Left colon (tissue), 2 donors: ENCODE data around the gene AMMECR1. TPM values are rescaled to one million over a fixed set of nuclear protein-coding genes. Genes with fewer than 3 reads are reported as not detected.
"Not testable (repeated sequence)": the region's sequence is repeated elsewhere in the genome, so short reads cannot be mapped to it uniquely, and the experiment has no call there.

Experiments used
- ATAC-seq: fragments of 200-7000 bp; cut with Tn5 transposase; one replicate; pipeline ENCODE4 v1.9.1; 2020; ENCODE audit warnings: mild to moderate bottlenecking, moderate library complexity
- DNase-seq, 2 donors: peaks; one replicate each; pipeline ENCODE4 v3.0.0-alpha.2; 2020
- intact Hi-C, 2 donors: fragments of 100-400 bp; cut with DNase I in 1 of 2; cut with micrococcal nuclease in 1 of 2; formaldehyde crosslinking; loops; one replicate each; pipeline versions ENCODE4 v1.11.2 to v1.14.0; 2022; cut with DNase I, micrococcal nuclease
- total RNA-seq, 2 donors: library from RNA; stranded (reverse); fragmentation: NEBNext Ultra II Directional; extraction: Animal tissue kit (Norgen Biotek cat#: 25700); gene quantifications; one replicate each; pipeline ENCODE4 v1.2.1, GENCODE V29; 2021
- donor health status: DM: no; HTN: no; CAD: no.
- donor health status: DM: yes; HTN: yes; CAD: no.

AMMECR1 gene
- total RNA-seq, 2 donors from 2014 or later, result 7.5 to 9.7 TPM

DNA sequence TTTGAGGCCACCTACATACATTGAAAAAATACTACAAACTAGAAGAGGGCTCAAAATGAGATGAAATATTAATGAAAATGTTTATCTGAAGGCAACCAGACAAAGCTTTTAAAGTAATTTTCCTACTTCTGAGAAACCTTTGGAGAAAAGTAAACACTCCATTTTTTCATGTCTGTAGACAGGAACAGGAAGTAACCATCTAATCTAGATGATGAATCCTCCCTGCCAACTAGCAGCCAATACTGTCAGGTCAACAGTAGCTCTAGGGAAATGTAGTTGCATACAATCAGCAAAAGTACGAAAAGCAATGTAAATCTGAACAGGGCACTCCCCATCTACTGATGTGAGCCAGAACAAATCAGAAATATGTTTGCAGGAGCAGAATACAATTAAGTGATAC is 49.0 kb downstream of the AMMECR1 start:
- no peak for DNase-seq
- intact Hi-C loops, result no loop called here
- ATAC-seq, result peak; percentile 52

DNA sequence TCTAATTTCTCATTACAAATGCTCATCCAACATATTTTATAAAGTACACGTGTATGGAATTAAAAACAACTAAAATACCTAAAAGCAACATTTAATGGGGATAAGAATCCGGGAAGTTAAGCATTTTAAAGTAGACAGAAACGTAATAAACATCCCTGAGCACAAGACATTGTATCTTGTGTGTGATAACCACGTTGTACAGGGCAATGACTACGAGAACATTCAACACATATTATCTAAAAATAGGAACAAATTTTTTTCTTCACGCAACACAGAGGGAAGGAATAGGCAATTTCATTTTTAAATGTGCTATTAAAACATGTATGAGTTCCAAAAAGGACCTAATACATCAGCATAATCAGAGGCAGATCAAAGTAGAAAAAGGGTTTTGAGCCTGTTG is 49.5 kb downstream of the AMMECR1 start:
- no peak for ATAC-seq
- intact Hi-C loops, result no loop called here
- no peak for DNase-seq

DNA sequence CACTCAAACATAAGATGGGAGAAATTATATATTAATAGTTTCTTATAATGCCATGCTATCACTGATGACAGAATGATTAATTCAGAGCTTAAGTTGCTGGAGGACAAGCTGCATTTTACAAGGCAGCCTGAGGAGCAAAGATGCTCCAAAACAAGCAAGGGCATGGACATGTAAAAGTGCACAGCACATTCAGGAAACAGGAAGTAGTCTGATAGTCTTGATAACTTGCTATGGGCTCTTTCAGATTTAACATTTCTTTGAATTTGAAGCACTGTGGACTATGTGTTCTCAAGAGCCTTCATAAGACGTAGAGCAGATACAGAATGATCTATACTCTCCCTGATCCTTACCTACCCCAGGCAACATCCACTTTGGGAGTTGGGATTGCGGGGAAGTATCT is 50.0 kb downstream of the AMMECR1 start:
- DNase-seq (no peak), ATAC-seq (no peak)
- intact Hi-C loops, result no loop called here

DNA sequence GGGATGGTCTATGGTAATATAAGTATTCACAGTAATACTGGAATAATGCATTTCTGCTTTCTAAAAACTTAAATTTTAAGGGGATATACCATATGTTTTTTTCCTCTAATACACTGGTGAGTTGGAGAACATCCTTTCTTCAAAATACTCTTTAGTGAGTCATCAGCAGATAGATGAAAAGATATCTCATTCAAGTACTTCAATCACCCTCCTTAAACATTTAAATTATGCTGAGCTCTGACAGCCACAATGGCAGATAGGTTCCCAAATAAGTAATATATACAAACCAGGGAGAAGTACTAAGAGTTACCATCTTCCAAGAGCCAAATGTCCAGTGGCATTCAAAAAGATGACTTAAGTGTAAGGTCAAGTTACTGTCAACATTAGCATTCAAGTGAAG is 52.2 kb downstream of the AMMECR1 start:
- intact Hi-C loops, result no loop called here
- ATAC-seq (no peak), DNase-seq (no peak)

DNA sequence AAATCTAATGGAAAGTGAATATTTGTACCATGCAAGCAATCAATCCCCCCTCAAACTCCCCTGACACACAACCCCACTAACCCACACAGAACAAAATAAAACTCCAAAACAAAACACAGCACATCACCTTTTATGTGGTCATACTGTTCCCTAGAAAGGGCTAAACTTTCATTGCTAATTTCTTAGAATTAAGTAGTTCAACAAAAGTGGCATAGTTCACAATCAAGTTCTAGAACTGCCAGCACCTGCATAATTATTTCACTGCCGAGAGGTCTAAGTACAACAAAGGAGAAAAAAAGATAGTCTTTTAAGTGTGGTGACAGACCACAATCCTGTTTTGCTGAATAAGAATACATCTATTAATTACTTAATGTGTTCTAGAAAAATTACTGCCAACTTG is 58.8 kb downstream of the AMMECR1 start:
- ATAC-seq (no peak), DNase-seq (no peak)
- intact Hi-C loops, result no loop called here

DNA sequence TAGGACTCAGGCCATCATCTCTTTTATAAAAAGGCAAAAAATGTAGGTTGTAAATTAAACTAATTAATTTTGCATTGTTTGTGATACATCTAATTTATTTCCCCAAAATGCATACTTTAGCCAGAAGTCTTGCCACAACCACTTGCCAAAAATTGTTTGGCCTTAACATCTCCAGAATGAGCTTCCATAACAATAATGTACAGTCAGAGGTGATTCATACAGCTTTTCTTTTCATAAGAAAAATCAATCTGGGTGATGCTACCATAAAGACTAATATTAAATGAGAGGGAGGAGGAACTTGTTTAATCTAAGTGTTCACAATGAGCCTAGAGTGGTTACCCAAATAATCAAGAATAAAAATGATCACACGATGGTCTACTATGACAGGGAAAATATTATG is 59.3 kb downstream of the AMMECR1 start:
- no peak for DNase-seq
- intact Hi-C loops, result no loop called here
- ATAC-seq, result no peak

DNA sequence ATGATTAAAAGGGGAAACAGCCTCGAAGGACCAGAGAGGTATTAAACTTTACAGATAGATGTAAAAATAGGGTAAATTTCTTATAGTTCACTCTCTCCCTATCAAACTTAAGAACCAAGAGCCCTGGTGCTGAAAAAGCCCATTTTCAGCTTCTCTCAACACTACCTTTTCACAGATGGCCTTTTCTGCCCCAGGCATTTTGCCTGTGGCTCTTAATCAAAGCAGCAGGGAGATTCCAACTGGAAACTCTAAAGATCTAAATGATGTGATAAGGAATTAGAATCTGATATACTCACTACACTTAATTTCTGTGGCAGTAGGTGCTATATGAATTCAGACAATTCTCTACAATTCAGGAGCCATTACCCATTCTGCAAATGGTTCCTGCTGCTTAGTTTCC is 60.0 kb downstream of the AMMECR1 start:
- ATAC-seq (no peak), DNase-seq (no peak)
- intact Hi-C loops, result no loop called here

DNA sequence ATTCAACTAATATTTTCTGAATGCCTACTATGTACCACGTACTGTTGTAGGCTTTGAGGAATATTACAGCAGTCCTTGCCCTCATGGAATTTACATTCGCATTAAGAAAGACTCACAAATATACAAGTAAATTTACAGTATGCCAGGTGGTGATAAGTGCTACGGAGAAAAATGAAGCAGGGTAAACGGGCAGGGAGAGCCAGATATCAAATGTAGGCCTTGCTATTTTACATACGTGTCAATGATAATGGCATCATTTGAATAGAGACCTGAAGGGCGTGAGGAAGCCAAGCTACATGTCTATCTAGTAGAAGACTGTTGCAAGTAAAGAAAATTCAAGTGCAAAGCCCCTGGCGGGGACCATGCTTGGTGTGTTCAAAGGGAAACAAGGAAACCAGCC is 65.2 kb downstream of the AMMECR1 start:
- no peak for DNase-seq
- intact Hi-C loops, result no loop called here
- ATAC-seq, result no peak

DNA sequence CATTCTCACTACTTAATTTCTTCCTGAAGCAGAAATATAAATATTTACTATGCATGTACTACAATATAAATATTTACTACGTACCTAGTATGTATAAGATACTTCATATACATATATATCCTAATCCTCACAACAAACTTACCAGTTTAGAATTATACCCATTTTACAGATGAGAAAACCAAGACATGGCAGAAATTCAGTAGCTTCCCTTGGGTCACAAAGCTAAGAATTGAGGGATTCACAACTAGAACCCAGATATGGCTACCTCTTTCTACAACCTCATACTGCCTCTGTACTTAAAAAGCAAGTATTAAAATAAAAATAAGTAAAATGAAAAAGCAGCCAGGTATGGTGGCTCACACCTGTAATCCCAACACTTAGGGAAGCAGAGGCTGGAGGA is 65.9 kb downstream of the AMMECR1 start:
- intact Hi-C loops, result no loop called here
- no peak for ATAC-seq
- no peak for DNase-seq

DNA sequence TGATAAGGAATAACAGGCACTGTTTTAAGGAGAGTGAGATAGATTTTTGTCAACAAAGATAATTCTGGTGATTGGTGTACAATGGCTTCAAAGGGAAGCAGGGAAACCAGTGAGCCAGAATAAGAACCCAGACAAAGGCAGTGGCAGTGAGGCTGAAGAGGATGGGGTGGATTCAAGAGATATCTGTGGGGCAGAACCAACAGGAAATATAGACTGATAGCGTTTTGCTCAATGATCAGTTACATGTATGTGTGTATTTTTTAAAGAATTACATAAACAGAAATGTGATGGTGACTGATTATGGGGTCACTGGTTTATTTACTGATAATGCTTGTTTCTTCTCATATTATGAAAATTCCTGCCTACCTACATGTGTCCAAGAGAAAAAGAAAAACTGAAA is 66.4 kb downstream of the AMMECR1 start:
- ATAC-seq, result no peak
- DNase-seq, result no peak
- intact Hi-C loops, result no loop called here

DNA sequence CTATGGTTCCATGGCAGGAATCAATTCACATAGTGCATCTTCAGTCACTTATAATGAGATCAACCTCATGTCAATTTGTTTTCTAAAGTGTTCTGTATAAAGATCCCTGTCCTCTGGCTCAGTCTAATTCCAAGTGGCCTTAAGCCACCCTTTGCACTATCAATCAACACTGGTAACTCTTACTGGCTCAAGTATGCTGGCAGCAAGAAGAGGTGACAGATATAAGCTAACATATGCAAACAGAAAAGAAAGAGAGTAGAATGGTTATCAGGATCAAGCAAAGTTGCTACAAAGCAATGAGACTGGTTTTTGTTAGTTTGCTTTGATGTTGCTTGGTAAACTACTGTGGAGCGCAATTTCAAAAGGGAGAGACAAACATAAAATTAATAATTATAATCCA is 67.0 kb downstream of the AMMECR1 start:
- DNase-seq (no peak), ATAC-seq (no peak)
- intact Hi-C loops, result no loop called here

DNA sequence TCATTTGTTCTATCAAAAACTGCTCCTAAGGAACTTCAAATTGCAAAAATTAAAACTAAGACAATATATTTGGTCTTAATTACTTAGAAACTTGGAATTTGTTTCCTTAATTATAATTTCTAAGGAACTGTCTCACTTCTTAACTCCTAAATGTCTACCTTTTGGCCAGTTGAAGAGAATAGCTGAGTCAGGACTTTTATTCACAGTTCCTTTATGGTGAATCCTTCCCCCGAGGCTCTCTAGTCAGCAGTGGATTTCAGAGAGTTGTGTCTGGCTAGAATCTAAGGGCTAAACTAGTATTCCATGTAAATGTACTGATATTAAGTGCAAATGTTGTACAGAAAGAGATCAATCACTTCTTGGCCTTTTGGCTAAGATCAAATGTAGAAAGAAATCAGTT is 69.3 kb downstream of the AMMECR1 start:
- no peak for ATAC-seq
- intact Hi-C loops, result no loop called here
- DNase-seq, result no peak

DNA sequence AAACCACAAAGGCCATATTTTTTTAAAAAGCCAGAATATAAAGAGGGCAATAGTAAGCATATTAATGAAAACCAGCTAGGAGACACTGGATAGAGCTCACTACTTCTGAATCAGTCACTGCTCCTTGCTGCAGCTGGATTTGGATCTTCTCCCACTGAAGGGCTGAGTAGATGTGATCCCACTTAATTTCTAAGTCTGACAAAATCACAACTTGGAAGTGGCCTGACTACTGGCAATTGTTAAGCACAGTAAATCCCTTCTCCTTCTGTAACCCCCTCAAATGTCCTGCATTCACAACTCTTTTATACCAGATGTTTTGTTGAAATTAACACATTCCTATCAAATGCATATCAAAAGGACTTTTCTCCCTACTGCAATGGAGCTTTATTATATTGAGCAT is 72.9 kb downstream of the AMMECR1 start:
- no peak for DNase-seq
- intact Hi-C loops, result no loop called here
- no peak for ATAC-seq

DNA sequence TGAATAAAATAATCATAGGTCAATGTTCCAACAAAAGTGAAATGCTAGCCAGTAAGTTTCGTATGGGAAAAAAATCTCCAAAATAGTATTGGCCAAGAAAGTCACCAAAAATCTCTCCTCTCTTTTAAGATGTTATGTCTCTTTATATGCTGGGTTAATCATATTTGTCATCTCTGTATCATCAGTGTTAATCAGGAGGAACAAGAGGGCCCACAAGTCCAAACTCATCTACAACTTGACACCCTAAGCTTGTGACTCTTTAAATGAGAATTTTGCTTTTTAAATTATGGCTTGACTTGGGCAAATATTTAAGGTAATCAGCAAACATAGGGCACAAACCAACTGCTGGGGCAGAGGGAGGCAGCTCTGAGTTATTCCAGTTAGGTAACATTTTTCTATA is 75.5 kb downstream of the AMMECR1 start:
- ATAC-seq (no peak), DNase-seq (no peak)
- intact Hi-C loops, result no loop called here

DNA sequence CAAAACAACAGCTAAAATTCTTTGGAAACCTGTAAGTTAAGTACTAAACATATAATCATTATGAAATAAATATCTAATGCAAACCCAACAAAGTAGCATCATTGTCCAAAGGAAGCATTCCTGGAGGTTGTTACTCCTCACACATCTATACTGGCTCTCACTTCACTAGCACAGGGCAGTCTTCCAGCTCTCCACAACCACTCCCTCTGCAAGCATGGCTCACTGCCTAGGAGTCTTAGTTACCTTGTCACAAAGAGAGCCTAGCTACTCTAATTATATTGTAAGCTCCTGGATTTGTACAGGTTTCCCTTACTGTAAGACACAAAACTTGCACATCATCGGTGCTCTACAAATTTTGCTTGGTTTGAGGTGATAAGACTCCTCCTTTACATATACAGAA is 76.1 kb downstream of the AMMECR1 start:
- ATAC-seq, result peak; percentile 68
- intact Hi-C loops, result no loop called here
- peak in 1 of 2 donors; percentile 10 for DNase-seq

DNA sequence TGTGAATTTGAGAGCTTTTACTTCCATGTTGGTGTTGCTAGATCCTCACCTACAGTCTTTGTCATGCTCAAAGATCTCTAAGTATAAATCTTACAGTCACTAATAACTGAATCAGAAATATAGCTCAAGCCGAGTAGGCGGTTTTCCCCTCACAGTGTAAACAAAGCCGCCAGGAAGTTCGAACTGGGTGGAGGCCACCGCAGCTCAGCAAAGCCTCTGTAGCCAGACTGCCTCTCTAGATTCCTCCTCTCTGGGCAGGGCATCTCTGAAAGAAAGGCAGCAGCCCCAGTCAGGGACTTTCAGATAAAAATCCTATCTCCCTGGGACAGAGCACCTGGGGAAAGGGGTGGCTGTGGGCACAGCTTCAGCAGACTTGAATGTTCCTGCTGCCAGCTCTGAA is 79.6 kb downstream of the AMMECR1 start:
- ATAC-seq, intact Hi-C loops: not testable (repeated sequence)
- DNase-seq, result peak in 1 of 2 donors; percentile 12

DNA sequence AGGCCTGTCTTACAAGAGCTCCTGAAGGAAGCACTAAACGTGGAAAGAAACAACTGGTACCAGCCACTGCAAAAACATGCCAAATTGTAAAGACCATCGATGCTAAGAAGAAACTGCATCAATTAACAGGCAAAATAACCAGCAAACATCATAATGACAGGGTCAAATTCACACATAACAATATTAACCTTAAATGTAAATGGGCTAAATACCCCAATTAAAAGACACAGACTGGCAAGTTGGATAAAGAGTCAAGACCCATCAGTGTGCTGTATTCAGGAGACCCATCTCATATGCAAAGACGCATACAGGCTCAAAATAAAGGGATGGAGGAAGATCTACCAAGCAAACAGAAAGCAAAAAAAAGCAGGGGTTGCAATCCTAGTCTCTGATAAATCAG is 86.4 kb downstream of the AMMECR1 start:
- ATAC-seq, intact Hi-C loops, DNase-seq: not testable (repeated sequence)

DNA sequence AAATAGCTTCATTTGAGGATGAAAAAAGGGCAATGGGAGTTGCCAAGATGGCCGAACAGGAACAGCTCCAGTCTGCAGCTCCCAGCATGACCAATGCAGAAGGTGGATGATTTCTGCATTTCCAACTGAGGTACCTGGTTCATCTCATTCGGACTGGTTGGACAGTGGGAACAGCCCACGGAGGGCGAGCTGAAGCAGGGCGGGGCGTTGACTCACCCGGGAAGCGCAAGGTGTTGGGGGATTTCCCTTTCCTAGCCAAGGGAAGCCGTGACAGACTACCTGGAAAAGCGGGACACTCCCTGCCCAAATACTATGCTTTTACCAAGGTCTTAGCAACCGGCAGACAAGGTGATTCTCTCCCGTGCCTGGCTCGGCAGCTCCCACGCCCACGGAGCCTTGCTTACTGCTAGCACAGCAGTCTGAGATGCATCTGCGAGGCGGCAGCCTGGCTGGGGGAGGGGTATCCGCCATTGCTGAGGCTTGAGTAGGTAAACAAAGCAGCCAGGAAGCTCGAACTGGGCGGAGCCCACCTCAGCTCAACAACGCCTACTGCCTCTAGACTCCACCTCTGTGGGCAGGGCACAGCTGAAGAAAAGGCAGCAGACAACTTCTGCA is 88.3 kb downstream of the AMMECR1 start:
- peak; percentile 62 for ATAC-seq
- DNase-seq, result peak; percentile 68 to 77
- intact Hi-C loops, result not testable (repeated sequence)

DNA sequence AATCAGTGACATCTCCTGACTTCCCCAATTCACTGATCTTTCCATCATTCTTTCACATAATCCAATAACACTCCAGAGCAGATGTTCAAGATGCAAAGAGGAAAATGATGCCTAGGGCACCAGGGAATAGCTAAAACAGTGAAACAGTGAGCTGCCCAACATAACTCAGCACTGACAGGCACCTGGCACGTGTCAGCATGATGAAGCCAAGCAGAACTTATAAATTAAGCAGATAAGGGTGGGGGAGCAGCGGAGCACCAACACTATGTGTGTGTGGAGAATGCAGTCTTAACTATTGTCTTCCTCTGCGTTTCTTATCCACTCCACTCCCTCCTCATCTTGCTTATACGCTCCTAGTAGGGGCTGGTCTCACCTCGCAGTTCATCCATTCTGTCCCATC is 89.4 kb downstream of the AMMECR1 start:
- no peak for ATAC-seq
- no peak for DNase-seq
- intact Hi-C loops, result no loop called here

DNA sequence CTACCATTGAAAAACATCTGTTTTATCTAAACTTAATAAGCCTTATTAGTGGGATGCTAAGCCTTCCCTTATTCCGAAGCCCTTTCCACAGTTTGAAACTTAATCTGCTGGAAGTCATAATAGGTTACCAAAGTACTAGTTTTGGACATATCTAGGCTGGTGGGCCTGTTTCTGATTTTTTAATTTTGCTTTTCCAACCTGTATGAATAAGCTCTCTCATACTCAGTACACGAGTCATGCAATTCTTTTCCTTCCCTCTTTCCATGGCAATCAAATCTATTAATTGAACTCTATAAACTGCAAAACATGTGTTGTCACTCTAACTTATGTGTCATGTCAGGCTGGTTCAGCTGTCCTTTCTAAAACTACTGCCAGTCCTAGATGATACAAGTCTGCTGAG is 91.0 kb downstream of the AMMECR1 start:
- no peak for DNase-seq
- ATAC-seq, result no peak
- intact Hi-C loops, result no loop called here

DNA sequence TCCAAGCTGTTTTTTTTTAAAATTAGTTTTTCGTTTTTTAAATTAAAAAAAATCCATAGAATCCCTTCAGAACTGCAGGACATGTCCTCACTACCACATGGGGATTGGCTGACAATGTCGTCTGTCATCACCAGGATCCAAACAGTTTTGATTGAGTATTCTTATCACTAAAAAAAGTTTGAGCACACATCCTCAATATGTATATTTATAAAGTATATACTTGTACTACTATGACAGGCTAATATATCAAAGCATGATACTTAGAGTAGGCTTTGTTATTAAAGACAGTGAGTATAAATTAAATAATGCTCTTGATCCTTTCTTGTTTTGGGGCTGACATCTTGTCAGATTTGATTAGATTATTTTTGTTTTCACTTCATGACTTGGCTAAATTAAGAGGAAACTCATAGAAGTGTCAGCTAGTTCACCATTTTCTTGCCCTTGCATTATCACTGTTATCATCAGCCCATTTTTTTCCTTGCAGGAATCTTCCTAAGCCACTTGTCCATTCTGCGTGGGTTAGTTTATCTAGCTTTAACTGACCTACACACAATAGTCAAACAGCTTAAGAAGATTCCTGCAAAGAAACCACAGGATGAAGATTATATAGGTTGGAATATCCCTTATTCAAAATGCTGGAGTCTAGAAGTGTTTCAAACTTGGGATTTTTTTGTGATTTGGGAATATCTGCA is 92.8 kb downstream of the AMMECR1 start:
- intact Hi-C loops, result no loop called here
- DNase-seq (no peak), ATAC-seq (no peak)
